Activated effector memory CD4-positive, alpha-beta T cell treated with anti-CD3 and anti-CD28 coated beads, Interleukin-2, amount 50 U/mL, for 16 hours (primary cell): ENCODE measurements around the gene IRGC.
A peak's percentile ranks its signal among the peaks of the same experiment; 100 is the strongest.
"Not testable (repeated sequence)": the region's sequence is repeated elsewhere in the genome, so short reads cannot be mapped to it uniquely, and the experiment has no call there.

ENCODE experiments used
- DNase-seq: peaks from one replicate; pipeline ENCODE4 v3.0.0-alpha.2; 2020

The IRGC gene, protein sequence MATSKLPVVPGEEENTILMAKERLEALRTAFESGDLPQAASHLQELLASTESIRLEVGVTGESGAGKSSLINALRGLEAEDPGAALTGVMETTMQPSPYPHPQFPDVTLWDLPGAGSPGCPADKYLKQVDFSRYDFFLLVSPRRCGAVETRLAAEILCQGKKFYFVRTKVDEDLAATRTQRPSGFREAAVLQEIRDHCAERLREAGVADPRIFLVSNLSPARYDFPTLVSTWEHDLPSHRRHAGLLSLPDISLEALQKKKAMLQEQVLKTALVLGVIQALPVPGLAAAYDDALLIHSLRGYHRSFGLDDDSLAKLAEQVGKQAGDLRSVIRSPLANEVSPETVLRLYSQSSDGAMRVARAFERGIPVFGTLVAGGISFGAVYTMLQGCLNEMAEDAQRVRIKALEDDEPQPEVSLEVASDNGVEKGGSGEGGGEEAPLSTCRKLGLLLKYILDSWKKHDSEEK

DNA sequence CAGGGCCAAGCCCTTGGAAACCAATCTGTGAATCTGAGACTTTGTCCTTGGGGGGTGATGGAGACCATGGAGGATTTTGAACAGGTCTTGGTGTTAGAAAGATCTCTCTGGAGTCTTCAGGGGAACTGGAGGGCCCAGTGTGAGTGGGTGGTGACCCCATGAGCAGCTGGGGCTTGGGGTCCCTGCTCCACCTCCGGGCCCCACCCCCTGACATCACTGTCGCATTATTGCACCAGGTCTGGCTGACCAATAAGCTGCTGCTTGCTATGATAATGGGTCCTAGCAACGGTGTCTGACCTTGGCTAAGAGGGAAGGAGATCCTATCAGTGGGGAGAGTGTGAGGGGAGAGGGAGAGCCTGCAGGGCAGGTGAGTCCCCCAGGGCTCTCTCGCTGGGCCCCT is at the start of gene IRGC:
IRGC (plus strand) TSS at position 301 of the 400 bp plus-strand sequence. CDS start 2,483 bp downstream, outside the sequence.
- DNase-seq = no peak

DNA sequence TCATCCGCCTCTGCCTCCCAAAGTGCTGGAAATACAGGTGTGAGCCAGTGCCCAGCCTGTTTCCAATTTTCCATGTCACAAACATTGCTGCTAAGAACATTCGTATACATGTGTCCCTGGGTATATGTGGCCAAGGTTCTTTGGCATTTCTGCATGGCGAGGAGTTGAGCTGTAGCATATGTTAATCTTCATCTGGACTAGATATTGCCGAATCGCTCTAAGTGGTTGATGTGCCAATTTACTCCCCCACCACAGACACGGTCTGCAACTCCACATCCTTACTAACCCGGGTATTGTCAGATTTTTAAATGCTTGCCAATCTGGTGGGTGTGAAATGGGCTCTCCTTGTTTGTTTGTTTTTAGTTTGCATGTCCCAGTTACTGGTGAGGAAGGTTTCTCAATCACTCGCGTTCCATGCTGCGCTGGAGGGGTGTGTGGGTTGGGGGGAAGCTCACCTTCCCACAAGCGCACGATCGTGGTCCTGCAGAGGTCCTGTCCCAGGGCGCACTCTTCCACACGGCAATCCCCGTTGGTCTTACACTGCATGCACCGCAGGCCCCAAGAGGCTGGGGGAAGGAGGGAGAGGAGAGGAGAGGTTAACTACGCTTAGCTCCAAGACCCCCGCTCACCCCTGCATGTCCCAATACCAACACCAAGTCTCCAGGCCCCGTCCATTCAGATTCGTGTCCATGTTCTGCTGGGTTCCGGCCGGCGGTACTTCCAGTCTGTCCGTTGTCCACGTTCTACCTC is 48.6 kb upstream of the IRGC start:
- no peak for DNase-seq

- DNase-seq = no peak
Measured at GRCh38 chr19:43667876-43668405, 47.9 kb upstream of the IRGC start.

- DNase-seq = peak; percentile 96
Measured at GRCh38 chr19:43668406-43669109, 47.3 kb upstream of the IRGC start.

DNA sequence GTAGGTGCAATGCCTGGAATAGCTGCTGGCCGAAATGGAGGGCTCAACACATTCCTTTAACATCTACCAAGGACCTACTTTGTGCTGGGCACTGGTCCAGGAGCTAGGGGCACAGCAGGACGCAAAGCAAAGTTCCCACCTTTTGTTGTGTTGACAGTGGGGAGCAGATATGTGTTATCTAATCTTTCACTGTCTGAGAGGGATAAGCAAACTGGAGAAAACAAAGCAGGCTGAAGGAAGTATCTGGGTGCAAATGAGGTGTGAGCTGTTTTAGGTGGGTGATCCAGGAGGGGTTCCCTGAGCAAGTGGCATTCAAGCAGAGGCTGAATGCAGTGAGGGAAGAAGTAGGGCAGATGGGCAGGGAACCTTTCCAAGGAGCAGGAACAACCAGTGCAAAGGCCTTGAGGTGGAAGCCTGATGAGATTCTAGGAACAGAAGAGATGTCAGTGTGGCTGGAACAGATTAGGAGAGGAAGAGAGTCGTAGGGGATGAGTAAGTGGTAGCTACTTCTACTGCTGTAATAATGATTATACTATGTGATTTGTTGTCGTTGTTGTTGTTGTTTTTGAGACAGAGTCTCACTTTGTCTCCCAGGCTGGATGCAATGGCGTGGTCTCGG is 43.7 kb upstream of the IRGC start:
- no peak for DNase-seq

DNA sequence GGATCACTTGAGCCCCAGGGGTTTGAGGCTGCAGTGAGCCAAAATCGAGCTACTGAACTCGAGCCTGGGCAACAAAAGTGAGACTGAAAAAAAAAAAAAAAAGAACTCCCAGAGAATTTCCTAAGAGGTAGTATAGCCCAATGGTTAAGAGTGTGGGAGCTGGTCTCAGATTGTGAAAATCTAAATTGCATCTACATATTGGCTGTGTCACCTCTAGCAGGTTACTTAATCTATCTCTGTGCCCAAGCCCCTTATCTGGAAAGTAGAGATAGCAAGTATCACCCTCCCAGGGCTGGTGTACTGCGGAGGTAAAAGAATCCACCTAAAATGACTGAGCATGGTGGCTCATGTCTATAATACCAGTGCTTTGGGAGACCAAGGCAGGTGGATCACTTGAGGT is 42.2 kb upstream of the IRGC start:
- no peak for DNase-seq

- DNase-seq = no peak
Measured at GRCh38 chr19:43674183-43674582, 41.7 kb upstream of the IRGC start.

GRCh38 chr19:43674596-43674995 is 41.3 kb upstream of the IRGC start:
- DNase-seq = no peak

DNA sequence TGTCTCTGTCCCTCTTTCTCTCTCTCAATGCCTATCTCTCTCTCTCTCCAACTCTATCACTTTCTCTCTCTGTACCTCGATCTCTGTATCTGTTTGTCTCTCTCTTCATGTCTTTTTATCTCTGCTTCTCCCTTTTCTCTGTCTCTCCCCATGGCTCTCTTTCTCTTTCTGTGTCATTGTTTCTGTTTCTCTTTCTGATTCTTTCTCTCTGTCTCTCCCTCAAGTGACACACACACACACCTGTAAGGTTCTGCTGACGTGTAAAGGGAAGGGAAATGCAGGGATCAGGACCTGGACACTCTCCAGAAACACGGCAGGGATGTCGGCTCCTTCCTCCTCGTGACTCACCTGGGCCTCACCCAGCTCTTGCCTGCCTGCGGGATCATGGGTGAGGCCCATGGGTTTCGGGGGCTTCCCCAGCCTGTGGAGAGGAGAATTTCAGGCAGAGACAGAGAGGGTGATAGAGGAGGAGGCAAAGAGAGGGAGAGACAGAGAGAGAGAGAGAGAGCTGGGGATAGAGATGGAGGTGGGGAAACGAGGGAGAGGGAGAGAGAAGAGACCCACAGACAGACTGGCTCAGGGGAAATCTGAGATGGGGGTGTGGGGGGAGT is 40.5 kb upstream of the IRGC start:
- DNase-seq = no peak

GRCh38 chr19:43675906-43676305 is 40.0 kb upstream of the IRGC start:
- DNase-seq = no peak

DNA sequence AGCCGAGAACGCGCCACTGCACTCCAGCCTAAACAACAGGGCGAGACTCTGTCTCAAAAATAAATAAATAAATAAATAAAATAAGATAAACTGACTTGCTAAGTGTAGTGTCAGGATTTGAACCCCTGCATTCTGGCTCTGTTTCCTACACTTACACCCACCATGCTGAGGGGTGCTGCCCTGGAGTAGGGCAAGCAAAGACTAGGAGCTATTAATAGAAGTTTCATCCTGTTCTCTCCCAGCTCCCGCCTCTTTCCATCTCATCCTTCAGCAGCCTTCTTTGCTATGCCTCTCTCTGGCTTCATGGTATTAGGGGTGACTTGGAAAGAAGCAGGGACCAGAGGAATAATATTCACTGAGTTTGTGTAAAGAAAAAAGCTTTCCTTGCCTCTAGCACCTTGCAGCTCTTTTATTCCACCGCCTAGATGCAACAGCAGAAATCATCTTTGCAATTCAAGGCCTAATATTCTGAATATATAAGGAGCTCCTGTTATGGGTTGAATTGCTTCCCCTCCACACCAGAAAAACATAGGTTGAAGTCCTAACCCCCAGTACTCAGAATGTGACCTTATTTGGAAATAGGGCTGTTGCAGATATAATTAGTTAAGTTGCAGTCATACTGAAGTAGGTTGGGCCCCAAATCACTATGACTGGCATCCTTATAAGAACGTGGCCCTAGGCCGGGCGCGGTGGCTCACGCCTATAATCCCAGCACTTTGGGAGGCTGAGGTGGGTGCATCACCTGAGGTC is 37.2 kb upstream of the IRGC start:
- DNase-seq = no peak

GRCh38 chr19:43681821-43682220 is 34.1 kb upstream of the IRGC start:
- DNase-seq = no peak

GRCh38 chr19:43682269-43682668 is 33.6 kb upstream of the IRGC start:
- not testable (repeated sequence) for DNase-seq

DNA sequence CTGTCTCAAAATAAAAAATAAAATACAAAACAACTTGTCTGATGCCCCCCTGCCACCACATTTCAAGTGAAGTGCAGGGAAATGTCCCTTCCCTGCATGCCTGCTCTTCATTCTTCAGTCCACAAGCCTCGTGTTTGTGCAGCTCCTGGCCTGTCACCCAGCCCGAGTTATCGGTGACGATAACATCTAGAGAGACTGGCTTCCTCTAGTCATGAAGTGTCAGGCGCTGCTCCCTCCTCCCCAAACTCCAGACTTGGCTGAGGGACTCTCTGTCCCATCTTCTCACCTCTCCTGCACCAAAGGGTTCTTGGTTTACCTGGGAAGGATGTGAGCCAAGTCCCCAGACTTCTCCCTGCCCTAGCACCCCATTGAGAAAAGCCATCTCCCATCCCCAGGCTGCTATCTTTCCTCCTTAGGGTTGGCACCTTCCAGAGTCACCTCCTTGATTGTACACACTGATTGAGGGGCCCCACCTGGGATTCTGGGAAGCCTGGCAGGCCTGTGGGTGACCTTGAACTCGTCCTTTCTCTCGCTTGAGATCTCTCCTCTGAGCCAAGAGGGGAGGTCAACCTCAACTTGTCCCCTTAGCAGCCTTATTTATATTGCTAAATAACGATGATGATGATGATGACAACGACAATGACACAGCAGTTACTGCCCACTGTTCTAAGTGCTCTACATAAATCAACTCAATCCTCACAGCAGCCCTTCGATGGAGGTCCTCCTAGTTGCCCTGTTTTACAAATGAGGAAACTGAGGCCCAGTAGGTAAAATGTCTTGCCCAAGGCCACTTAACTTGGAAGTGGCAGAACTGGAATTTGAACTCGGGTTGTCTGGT is 32.8 kb upstream of the IRGC start:
- DNase-seq = no peak

DNA sequence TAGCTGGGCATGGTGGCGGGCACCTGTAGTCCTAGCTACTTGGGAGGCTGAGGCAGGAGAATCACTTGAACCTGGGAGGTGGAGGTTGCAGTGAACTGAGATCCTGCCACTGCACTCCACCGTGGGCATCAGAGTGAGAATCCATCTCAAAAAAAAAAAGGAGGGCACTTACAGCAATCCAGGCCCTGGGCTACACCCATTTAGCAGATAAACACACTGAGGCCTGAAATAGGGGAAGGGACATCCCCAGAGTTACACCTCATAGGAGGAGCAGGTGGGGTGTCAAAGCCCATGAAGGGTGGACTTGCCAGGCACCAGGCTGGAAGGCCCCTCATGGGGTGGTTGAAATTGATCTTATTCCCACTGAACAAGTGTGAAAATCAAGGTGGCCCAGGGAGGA is 32.0 kb upstream of the IRGC start:
- no peak for DNase-seq

DNA sequence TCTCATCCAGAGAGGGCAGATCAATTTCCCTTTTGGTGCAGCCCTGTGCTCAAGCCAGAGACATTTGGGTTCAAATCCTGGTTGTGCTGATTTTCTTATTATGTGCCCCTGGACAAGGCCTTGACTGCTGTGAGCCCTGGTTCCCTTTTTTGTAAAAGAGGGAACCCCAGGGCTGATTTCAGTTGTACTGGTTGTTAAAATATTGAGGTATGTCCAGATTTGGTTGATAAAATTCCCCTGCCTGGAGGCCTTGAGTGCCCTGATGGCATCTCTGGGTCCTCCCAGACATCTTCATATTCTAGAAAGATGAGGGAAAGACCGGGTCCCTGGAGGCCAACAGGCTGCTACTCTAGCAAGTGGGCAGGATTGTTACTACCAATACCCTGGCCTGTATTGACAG is 31.6 kb upstream of the IRGC start:
- no peak for DNase-seq

DNA sequence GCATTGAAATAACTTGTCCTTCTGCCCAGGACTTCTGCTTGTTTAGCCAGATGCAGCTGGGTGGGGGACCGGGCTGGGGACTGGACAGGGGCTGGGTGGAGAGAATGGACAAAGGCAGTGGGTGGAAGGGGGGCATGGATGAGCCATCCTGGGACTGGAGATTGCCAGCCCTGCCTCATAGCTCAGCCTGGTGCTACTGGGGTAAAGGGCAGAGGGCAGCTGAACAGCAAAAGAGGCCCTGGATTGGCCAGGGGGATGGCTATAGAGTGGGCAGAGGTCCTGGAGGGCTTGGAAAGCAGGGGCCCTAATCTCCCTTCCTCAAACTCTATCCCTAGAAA is 28.2 kb upstream of the IRGC start:
- no peak for DNase-seq

DNA sequence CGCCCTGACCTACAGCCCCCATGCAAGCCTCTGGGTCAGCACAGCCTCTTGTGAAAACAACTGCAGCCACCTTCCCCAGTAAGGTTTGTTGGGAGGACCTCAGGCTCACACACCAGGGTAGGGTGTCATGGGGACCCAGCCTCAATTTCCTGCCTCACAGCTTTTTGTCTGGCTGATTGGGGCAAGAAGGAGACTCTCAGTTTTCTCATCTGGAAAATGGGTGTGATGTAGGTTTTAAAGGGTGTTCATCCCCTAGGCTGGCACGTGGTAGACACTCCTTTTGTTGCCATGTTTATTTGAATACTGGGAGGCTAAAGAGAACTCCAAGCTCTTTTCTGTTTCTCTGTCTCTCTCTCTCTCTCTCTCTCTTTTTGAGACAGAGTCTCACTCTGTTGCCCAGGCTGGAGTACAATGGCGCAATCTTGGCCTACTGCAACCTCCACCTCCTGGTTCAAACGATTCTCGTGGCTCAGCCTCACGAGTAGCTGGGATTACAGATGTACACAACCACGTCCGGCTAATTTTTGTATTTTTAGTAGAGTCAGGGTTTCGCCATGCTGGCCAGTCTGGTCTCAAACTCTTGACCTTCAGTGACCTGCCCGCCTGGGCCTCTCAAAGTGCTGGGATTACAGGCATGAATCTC is 27.7 kb upstream of the IRGC start:
- DNase-seq = no peak

GRCh38 chr19:43690444-43690843 is 25.4 kb upstream of the IRGC start:
- no peak for DNase-seq

- DNase-seq = no peak
Measured at GRCh38 chr19:43690890-43691289, 25.0 kb upstream of the IRGC start.
